ENCODE results near the gene DCXR. TPM values are rescaled to one million over a fixed set of nuclear protein-coding genes. Genes with fewer than 3 reads are reported as not detected.
A peak's percentile ranks its signal among the peaks of the same experiment; 100 is the strongest.

Gene DCXR
- total and polyA plus RNA-seq, 2 of the 13 experiments (the other 11 are each of a cell fraction or from before 2014, with no cell fraction given), result 287 to 311 TPM

DNA sequence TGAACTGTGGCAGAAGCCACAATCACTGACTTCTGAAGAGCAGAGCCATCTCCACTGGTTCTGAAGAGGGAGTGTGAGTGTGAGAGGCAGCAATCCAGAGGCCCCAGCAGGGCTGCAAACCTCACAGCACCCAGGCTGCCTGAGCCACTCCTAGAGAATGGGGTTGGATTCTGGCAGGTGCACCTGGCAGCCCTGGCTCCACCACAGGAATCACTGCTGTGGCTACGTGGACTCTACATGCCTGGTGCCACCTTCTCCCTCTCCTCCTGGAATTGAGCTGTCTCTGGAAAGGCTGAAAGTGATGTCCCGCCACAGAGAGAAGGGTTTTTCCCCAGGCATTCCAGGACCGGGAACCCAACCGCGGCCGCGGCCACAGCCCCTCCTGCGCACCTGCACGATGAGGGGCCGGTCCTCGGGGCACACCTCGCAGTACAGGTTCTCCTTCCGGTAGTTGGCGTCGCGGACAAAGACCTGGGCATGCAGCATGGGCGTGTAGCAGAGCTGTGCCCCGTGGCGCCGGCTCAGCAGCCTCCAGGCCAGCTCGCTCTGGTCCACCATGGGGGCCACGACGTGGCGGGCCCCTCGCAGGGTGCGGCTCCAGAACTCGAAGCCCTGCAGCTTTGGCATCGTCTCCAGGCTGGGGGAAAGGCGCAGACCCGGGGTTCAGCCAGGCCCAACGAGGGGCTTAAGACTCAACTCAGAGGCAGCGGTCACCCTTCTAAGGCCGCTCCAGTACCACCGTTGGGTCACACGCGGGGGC is 27.1 kb upstream of the DCXR start (continued):
- TF ChIP-seq TFDP2 (CRISPR knock-in tag; IDR thresholded peaks at IDR 0.05), result 0 out of 2 replicates have a peak, but pooled peaks have one; percentile 11
- TF ChIP-seq MXD4 (CRISPR knock-in tag; IDR thresholded peaks at IDR 0.05), result no peak
- peak; percentile 34; the same call in 1 of the 2 replicates for TF ChIP-seq ZFY (CRISPR knock-in tag; IDR thresholded peaks at IDR 0.05)
- TF ChIP-seq SETDB1 (CRISPR knock-in tag; IDR thresholded peaks at IDR 0.05; ENCODE audit: borderline replicate concordance), result no peak
- TF ChIP-seq, protein P1, sequence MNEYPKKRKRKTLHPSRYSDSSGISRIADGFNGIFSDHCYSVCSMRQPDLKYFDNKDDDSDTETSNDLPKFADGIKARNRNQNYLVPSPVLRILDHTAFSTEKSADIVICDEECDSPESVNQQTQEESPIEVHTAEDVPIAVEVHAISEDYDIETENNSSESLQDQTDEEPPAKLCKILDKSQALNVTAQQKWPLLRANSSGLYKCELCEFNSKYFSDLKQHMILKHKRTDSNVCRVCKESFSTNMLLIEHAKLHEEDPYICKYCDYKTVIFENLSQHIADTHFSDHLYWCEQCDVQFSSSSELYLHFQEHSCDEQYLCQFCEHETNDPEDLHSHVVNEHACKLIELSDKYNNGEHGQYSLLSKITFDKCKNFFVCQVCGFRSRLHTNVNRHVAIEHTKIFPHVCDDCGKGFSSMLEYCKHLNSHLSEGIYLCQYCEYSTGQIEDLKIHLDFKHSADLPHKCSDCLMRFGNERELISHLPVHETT (CRISPR knock-in tag; conservative IDR thresholded peaks at IDR 0.05), result no peak
- no peak for TF ChIP-seq STAT5B (CRISPR knock-in tag; IDR thresholded peaks at IDR 0.05)
- TF ChIP-seq ZC3H13 (CRISPR knock-in tag; IDR thresholded peaks at IDR 0.05), result no peak
- TF ChIP-seq ATF5 (CRISPR knock-in tag; IDR thresholded peaks at IDR 0.05; ENCODE audit: low read depth), result no peak; the same call in 1 of the 2 replicates
- no peak for TF ChIP-seq ZNF720 (CRISPR knock-in tag; IDR thresholded peaks at IDR 0.05)
- no peak; the same call in 1 of the 2 replicates for TF ChIP-seq NFKB2 (CRISPR knock-in tag; IDR thresholded peaks at IDR 0.05; ENCODE audit: borderline replicate concordance)
- no peak for TF ChIP-seq NRL (CRISPR knock-in tag; IDR thresholded peaks at IDR 0.05; ENCODE audit: borderline replicate concordance)
- TF ChIP-seq NR2F1 (CRISPR knock-in tag; IDR thresholded peaks at IDR 0.05), result no peak
- TF ChIP-seq ZNF790 (CRISPR knock-in tag; IDR thresholded peaks at IDR 0.05; ENCODE audit: borderline replicate concordance), result no peak
- TF ChIP-seq, protein P2, sequence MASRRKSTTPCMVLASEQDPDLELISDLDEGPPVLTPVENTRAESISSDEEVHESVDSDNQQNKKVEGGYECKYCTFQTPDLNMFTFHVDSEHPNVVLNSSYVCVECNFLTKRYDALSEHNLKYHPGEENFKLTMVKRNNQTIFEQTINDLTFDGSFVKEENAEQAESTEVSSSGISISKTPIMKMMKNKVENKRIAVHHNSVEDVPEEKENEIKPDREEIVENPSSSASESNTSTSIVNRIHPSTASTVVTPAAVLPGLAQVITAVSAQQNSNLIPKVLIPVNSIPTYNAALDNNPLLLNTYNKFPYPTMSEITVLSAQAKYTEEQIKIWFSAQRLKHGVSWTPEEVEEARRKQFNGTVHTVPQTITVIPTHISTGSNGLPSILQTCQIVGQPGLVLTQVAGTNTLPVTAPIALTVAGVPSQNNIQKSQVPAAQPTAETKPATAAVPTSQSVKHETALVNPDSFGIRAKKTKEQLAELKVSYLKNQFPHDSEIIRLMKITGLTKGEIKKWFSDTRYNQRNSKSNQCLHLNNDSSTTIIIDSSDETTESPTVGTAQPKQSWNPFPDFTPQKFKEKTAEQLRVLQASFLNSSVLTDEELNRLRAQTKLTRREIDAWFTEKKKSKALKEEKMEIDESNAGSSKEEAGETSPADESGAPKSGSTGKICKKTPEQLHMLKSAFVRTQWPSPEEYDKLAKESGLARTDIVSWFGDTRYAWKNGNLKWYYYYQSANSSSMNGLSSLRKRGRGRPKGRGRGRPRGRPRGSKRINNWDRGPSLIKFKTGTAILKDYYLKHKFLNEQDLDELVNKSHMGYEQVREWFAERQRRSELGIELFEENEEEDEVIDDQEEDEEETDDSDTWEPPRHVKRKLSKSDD (CRISPR knock-in tag; IDR thresholded peaks at IDR 0.05; ENCODE audit: low read depth), result no peak
- TF ChIP-seq ZNF709 (CRISPR knock-in tag; IDR thresholded peaks at IDR 0.05), result no peak
- no peak for TF ChIP-seq JARID2 (CRISPR knock-in tag; IDR thresholded peaks at IDR 0.05; ENCODE audit: insufficient replicate concordance)
- no peak for TF ChIP-seq IRF1 (CRISPR knock-in tag; IDR thresholded peaks at IDR 0.05; ENCODE audit: low read depth)
- TF ChIP-seq SAP130 (CRISPR knock-in tag; IDR thresholded peaks at IDR 0.05; ENCODE audit: low read depth), result no peak
- TF ChIP-seq EED (CRISPR knock-in tag; IDR thresholded peaks at IDR 0.05), result peak; percentile 29; the same call in 1 of the 2 replicates
- TF ChIP-seq KDM4B (CRISPR knock-in tag; IDR thresholded peaks at IDR 0.05), result no peak
- TF ChIP-seq ESRRA (CRISPR knock-in tag; IDR thresholded peaks at IDR 0.05; ENCODE audit: low read depth), result no peak
- TF ChIP-seq, protein P3, sequence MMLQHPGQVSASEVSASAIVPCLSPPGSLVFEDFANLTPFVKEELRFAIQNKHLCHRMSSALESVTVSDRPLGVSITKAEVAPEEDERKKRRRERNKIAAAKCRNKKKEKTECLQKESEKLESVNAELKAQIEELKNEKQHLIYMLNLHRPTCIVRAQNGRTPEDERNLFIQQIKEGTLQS (CRISPR knock-in tag; IDR thresholded peaks at IDR 0.05), result no peak
- TF ChIP-seq MED1 (CRISPR knock-in tag; IDR thresholded peaks at IDR 0.05), result no peak
